Stimulated activated CD4-positive, alpha-beta T cell treated with anti-CD3 and anti-CD28 coated beads, Interleukin-4, amount 100 ng/mL, for 24 hours (primary cell): ENCODE data around the gene SFN.
"Not testable (repeated sequence)": the region's sequence is repeated elsewhere in the genome, so short reads cannot be mapped to it uniquely, and the experiment has no call there.

Experiments
- DNase-seq: peaks from one replicate; pipeline ENCODE4 v3.0.0-alpha.2; 2020

SFN gene

GRCh38 chr1:26874896-26875295, 11.9 kb downstream of the SFN start:
- no peak for DNase-seq

- no peak for DNase-seq
Measured at GRCh38 chr1:26877326-26877725, 14.4 kb downstream of the SFN start.

GRCh38 chr1:26879793-26880192, 16.8 kb downstream of the SFN start:
- DNase-seq, result no peak

GRCh38 chr1:26881611-26882010, 18.7 kb downstream of the SFN start:
- DNase-seq, result not testable (repeated sequence)

GRCh38 chr1:26882696-26883463, 19.9 kb downstream of the SFN start:
- no peak for DNase-seq

GRCh38 chr1:26887125-26887524, 24.2 kb downstream of the SFN start:
- DNase-seq, result no peak

- no peak for DNase-seq
Measured at GRCh38 chr1:26888231-26888630, 25.3 kb downstream of the SFN start.

- DNase-seq, result peak; percentile 81
Measured at GRCh38 chr1:26889551-26890466, 26.9 kb downstream of the SFN start, which contains the start of gene GPN2. Gene GPN2 (minus strand): TSS chr1:26890283. CDS start chr1:26890096, 187 bp downstream.

- DNase-seq, result no peak
Measured at GRCh38 chr1:26890467-26890796, 27.5 kb downstream of the SFN start.

- DNase-seq, result no peak
Measured at GRCh38 chr1:26894263-26894662, 31.3 kb downstream of the SFN start.

- DNase-seq, result no peak
Measured at GRCh38 chr1:26897351-26897750, 34.4 kb downstream of the SFN start.

- peak; percentile 91 for DNase-seq
Measured at GRCh38 chr1:26900001-26900814, 37.3 kb downstream of the SFN start, which contains the start of gene GPATCH3. Gene GPATCH3 (minus strand): TSS chr1:26900467. CDS start chr1:26900442, 25 bp downstream.

GRCh38 chr1:26900815-26901511, 38.0 kb downstream of the SFN start:
- no peak for DNase-seq

- DNase-seq, result no peak
Measured at GRCh38 chr1:26907071-26907917, 44.3 kb downstream of the SFN start.

GRCh38 chr1:26909951-26910342, 47.0 kb downstream of the SFN start:
- no peak for DNase-seq

GRCh38 chr1:26910343-26911160, 47.6 kb downstream of the SFN start:
- DNase-seq, result no peak

- DNase-seq, result no peak
Measured at GRCh38 chr1:26911399-26912146, 48.6 kb downstream of the SFN start.

GRCh38 chr1:26912147-26912490, 49.2 kb downstream of the SFN start:
- DNase-seq, result no peak

- DNase-seq, result no peak
Measured at GRCh38 chr1:26913389-26913753, 50.4 kb downstream of the SFN start.
